T-helper 2 cell (primary cell): ENCODE data around the gene CYP2S1.
"Not testable (repeated sequence)": the region's sequence is repeated elsewhere in the genome, so short reads cannot be mapped to it uniquely, and the experiment has no call there.

ENCODE experiments used
- DNase-seq, 5 experiments: peaks; one replicate each; pipeline versions ENCODE4 v3.0.0 to v3.0.0-alpha.2; 2012 to 2022

Gene CYP2S1

GRCh38 chr19:41226874-41227390 is 33.9 kb downstream of the CYP2S1 start:
- no peak for DNase-seq

GRCh38 chr19:41228486-41228885 is 35.5 kb downstream of the CYP2S1 start:
- no peak for DNase-seq

- not testable (repeated sequence) for DNase-seq
Observed at GRCh38 chr19:41229338-41229737, 36.3 kb downstream of the CYP2S1 start.

GRCh38 chr19:41230067-41230857 is 37.2 kb downstream of the CYP2S1 start:
- no peak for DNase-seq

- no peak for DNase-seq
Observed at GRCh38 chr19:41232686-41233085, 39.7 kb downstream of the CYP2S1 start.

- no peak for DNase-seq
Observed at GRCh38 chr19:41233748-41234240, 40.8 kb downstream of the CYP2S1 start.

GRCh38 chr19:41234512-41235168 is 41.6 kb downstream of the CYP2S1 start:
- no peak for DNase-seq

- no peak for DNase-seq
Observed at GRCh38 chr19:41235480-41235879, 42.5 kb downstream of the CYP2S1 start.

- no peak for DNase-seq
Observed at GRCh38 chr19:41238244-41238643, 45.2 kb downstream of the CYP2S1 start.

GRCh38 chr19:41239363-41239762 is 46.3 kb downstream of the CYP2S1 start:
- DNase-seq: no peak

- no peak for DNase-seq
Observed at GRCh38 chr19:41239961-41240574, 47.0 kb downstream of the CYP2S1 start.

- no peak for DNase-seq
Observed at GRCh38 chr19:41241859-41242258, 48.8 kb downstream of the CYP2S1 start.

GRCh38 chr19:41244117-41244516 is 51.1 kb downstream of the CYP2S1 start:
- no peak for DNase-seq

- DNase-seq: no peak
Observed at GRCh38 chr19:41245843-41246242, 52.8 kb downstream of the CYP2S1 start.

GRCh38 chr19:41248895-41249294 is 55.9 kb downstream of the CYP2S1 start:
- DNase-seq: no peak

GRCh38 chr19:41249707-41250423 is 56.8 kb downstream of the CYP2S1 start:
- no peak for DNase-seq

GRCh38 chr19:41253660-41254059 is 60.6 kb downstream of the CYP2S1 start:
- no peak for DNase-seq

GRCh38 chr19:41255171-41255570 is 62.2 kb downstream of the CYP2S1 start:
- no peak for DNase-seq
